Endothelial cell of hepatic sinusoid (primary cell): Measurements from ENCODE around the gene COA1.
"Not testable (repeated sequence)": the region's sequence is repeated elsewhere in the genome, so short reads cannot be mapped to it uniquely, and the experiment has no call there.

Experiments used
- in situ Hi-C: cut with HindIII; loops from 2 replicates; pipeline ENCODE4 v1.10.0; 2017; ENCODE audit warnings: low sequenced_read_pairs

The COA1 gene

GRCh38 chr7:43637114-43637806 lies 92.1 kb downstream of the COA1 start:
- in situ Hi-C loops: no loop called here

GRCh38 chr7:43636093-43636492 lies 93.2 kb downstream of the COA1 start:
- in situ Hi-C loops: no loop called here

DNA sequence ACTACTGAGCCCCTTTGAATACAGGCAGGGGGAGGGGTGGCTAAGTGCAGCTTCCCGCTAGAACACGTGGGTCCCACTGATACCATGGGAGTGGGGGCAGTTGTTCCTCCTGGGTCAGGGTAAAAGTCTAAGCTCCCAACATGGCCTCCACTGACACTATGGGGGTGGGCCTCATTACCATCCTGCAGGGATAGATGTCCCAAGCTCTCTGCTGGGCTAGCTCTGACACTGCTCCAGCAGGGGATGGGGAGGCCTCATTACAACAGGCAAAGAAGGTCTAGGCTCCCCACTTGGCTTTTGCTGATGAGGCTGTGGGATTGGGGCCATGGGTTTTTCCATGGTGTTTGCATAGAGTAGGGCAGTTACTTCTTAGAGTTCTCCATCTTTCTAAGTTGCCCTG lies 94.9 kb downstream of the COA1 start:
- in situ Hi-C loops: no loop called here

- in situ Hi-C loops: no loop called here
Measured at GRCh38 chr7:43632746-43633145, 96.6 kb downstream of the COA1 start.

DNA sequence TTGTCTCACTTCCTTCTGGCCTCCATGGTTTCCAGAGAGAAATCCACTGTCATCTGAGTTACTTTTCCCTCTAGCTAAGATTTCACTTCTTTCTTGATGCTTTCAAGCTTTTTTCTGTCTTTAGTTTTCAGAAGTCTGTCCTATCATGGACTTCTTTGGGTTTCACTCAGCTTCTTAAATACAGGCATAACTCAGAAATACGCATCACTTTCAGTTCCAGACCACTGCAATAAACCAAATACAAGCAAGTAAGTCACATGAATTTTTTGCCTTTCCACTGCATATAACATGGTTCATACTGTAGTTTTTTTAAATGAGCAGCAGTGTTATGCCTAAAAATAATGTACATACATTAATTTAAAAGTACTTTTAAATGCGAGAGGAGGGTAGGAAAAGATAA lies 97.8 kb downstream of the COA1 start:
- in situ Hi-C loops: no loop called here

DNA sequence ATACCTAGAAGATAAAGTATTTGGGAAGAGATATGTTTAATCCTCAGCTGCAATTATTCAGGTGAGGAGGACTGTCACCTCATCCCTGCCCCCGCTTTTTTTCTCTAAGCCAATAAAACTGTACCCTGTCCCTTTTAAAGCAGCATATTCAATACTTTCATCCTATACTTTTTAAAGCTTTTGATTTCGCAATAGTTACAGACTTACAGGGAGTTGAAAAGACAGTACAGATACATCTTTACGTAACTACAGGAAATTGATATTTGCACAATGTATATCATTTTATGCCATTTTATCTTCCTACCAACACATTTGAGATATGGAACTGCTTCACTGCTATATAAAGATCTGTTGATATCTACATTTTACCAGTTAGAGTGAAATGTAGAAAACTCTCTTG lies 98.8 kb downstream of the COA1 start:
- in situ Hi-C loops: no loop called here

- in situ Hi-C loops: no loop called here
Measured at GRCh38 chr7:43629857-43630256, 99.5 kb downstream of the COA1 start.

DNA sequence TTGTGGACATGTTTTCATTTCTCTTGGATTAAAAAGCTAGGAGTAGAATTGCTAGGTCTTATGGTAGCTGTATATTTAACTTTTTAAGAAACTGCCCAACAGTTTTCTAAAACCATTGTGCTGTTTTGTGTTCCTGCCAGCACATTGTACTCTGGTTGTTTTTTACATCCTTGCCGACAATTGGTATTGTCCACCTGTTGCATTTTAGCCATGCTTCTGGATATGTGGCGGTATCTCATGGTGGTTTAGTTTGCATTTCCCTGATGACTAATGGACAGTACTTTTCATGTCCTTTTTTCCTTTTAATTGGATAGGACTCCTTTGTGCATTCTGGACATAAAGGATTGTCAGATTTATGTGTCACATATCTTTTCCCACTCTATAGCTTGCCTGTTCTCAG lies 100.9 kb downstream of the COA1 start:
- in situ Hi-C loops: no loop called here

- in situ Hi-C loops: not testable (repeated sequence)
Measured at GRCh38 chr7:43627798-43628197, 101.5 kb downstream of the COA1 start.

DNA sequence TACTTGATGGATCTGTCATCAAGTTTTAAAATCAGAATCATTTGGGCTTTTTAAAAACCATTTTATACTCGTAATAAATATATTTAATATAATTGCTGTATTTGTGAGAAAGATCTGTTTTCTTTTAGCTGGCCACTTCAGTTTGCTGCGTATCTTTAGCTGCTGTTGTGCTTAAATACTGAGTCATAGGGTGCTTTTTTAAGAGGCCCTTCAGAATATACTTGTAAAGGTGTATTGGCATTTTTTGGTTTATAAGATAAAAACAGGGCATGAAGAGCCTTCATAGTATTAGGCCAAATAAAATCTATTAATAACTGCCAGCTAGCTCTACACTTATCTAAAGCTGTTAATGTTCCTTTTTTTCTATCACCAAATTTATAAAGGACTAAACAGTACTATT lies 102.6 kb downstream of the COA1 start:
- in situ Hi-C loops: no loop called here

- in situ Hi-C loops: no loop called here
Measured at GRCh38 chr7:43625980-43626379, 103.3 kb downstream of the COA1 start.

DNA sequence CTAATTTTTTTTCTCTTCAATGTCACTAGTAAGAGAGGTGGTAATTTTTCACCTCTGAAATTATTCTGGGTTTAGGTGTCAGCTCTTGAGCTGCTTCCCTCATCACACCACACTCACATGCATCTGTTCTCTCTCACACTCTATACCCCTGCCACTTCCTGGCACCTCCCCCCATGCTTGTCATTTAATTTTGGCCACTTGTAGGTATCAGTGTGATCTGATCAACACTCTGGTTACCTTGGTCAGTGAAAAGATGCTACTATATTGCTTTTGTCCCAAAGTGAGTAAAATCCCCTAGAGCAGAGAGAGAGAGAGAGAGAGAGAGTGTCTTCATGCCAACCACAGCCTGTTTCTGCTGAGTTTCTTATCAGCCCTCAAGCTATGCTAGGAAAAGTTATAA lies 103.9 kb downstream of the COA1 start:
- in situ Hi-C loops: no loop called here

- in situ Hi-C loops: no loop called here
Measured at GRCh38 chr7:43624156-43624555, 105.2 kb downstream of the COA1 start.

DNA sequence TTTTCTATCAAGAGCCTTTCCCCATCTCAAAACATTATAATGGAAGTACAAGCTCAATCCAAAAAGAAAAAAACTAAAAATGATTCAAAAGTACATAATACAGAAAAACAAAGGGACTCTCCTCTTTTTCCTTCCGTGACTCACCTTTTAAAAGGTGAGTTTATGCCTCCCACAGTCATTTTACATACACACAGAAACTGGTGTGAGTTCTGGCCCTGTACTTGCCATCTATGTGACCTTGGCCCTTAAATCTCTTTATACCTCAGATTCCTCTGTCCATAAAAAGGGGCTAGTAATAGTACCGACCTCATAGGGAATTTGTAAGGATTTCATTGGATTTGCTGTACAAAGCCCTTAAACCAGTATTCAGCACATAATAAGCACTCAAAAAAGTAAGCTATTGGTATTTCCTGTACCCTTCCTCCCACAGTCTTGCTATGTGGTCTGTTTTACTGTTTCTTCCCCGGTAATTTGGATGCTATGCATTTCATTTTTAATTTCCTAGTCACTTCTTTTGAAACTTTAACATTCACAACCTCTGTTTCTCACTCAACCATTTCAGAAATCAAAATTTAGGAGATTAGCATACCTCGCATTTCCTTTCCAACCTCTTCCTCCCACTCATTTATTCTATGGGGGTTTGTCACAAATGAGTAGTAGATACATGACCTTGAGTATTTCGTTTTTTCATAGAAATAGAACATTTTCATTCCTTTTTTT lies 107.4 kb downstream of the COA1 start:
- in situ Hi-C loops: no loop called here

- in situ Hi-C loops: no loop called here
Measured at GRCh38 chr7:43619213-43620012, 109.9 kb downstream of the COA1 start.

GRCh38 chr7:43618073-43618472 lies 111.2 kb downstream of the COA1 start:
- in situ Hi-C loops: no loop called here

GRCh38 chr7:43616977-43617376 lies 112.3 kb downstream of the COA1 start:
- in situ Hi-C loops: no loop called here

DNA sequence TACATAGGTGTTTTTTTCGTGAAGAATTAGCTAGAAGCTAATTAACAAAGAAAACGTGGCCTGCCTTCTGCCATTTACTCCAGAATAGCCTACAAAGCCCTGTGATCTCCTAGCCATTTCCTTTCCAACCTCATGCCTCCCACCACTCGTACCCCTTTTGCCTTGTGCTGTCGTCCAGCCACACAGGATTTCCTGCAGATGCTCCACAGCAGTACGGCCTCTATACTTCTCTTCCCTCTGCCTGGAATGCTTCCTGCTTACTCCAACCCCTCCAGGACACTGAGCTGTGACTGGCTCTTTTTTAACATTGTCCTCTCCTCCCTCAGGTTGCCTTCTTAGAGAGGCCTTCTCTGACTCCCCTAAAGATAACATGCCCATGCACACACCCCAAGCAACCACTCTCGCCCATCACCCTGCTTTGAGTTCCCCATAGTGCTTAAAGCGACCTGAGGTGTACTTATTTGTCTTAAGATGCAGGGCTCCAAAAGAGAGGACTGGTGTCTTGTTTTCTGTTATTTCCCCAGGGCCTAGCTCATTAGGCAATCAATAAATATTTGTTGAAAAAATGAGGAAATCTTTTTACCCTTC lies 113.7 kb downstream of the COA1 start:
- in situ Hi-C loops: no loop called here

GRCh38 chr7:43612599-43613589 lies 116.4 kb downstream of the COA1 start:
- in situ Hi-C loops: no loop called here

- in situ Hi-C loops: no loop called here
Measured at GRCh38 chr7:43612128-43612527, 117.2 kb downstream of the COA1 start.
